Measurements from ENCODE around the gene ABL1.

The ABL1 gene

DNA sequence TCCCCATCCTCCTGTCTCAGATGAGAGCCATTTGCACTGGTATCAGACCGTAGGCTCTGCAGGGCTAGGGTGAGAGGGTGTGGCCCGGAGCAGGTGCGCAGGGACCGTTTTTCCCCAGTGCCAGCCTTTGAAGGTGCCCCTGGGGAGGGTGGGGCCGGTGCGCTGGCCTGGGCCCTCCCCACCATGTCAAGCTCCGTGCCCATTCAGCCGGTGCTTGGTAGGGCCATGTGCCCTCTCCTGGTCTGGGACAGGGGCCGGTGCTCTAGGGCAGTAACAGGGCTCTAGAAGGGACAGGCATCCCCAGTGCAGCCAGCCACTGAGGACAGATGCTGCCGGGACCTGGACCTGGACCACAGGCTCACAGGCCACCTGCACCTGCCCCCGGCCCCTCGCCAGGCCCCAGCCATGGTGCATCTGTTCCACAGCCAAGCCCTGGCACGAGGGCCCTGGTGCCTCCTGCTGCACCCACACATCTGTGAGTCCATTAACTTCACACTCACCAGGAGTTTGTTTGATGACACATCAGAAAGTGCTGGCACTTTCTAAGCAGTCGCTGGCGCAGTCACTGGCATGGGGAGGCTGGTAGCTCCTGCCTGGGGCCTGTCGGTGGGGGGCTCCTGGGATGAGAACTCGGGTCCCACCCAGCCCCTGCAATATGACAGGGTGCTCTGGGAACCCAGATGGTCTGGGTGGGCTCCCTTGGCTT, 66.6 kb downstream of the ABL1 start:
- Histone ChIP-seq H3K27me3 (ENCODE audit: control insufficient read depth, low read length) (no peaks in the 10 kb centered on the region), H3K4me3 (ENCODE audit: low read length) (no peak overlapping the region), H4K20me1 (ENCODE audit: control insufficient read depth, insufficient read depth, low read depth, low read length) (no peaks in the 10 kb centered on the region), H3K9me2 (replicated peaks; ENCODE audit: control insufficient read depth, low read length) (no peaks in the 10 kb centered on the region), H3F3A (ENCODE audit: control insufficient read depth, insufficient read depth) (no peaks in the 10 kb centered on the region), H3K36me3 (ENCODE audit: control insufficient read depth, low read length) (no peaks in the 10 kb centered on the region), H3K27ac (ENCODE audit: low read depth, low read length) (no peak overlapping the region), H3K4me2 (ENCODE audit: low read length) (no peak overlapping the region), H3K79me2 (ENCODE audit: control insufficient read depth, low read length) (no peaks in the 10 kb centered on the region), H3K4me1 (ENCODE audit: control insufficient read depth, low read length) (no peaks in the 10 kb centered on the region), H3K9me3 (ENCODE audit: control insufficient read depth, insufficient read depth, low read length) (no peaks in the 10 kb centered on the region)
- no peak for TF ChIP-seq CTCF (IDR thresholded peaks at IDR 0.05; ENCODE audit: low read depth, low read length, poor library complexity, severe bottlenecking)
- no peak for TF ChIP-seq EZH2phosphoT487 (IDR thresholded peaks at IDR 0.05; ENCODE audit: borderline replicate concordance, low read length)

DNA sequence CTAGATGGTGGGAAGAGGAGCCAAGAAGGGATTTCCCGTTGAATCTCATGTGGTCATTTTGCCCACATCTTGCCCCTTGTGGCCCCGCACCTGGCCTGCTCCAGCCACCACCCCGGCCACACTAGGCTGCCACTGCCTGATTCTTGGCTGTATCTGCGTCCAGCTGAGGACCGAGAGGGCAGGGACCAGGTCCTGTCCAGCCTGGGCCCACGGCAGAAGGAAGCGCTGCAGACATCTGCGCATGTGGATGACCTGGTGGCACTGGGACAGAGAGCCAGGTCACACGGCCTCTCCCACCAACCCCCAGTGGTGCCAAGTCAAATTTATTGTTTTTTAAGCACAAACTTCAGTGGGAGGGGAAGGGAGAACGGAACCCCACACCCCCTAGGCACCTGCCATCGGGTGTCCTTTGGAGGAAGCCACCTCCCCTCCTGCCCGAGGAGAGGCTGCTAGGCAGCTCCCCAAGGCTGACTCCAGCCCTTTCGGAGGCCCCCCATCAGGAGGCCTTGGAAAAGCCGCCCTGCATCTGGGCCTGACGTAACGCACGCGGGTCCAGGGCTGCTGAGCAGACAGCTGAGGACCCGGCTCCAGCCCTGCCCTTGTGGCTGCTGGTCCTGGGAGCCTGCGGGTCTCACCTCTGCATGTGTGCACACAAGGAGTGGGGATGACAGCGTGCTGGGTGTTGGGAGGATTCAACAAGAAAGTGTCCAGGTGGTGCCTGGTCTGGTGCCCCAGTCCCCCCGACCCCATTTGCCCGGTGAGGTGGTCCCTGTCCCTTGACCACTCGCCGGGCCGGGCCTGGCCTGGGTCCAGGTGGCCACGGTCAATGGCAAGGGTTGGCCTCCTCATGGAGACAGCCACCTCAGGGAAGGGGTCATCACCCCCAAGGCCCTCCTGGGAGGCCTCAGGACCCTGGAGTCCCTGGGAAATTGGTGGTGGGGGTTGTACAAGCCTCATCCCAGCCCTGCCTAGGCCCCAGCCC, 67.4 kb downstream of the ABL1 start:
- TF ChIP-seq CTCF (IDR thresholded peaks at IDR 0.05; ENCODE audit: low read depth, low read length, poor library complexity, severe bottlenecking) = no peak
- no peak for TF ChIP-seq EZH2phosphoT487 (IDR thresholded peaks at IDR 0.05; ENCODE audit: borderline replicate concordance, low read length)
- no peak overlapping the region for H3K4me2 ChIP-seq (ENCODE audit: low read length)
- no peaks in the 10 kb centered on the region for H3K4me1 ChIP-seq (ENCODE audit: control insufficient read depth, low read length)
- H3F3A ChIP-seq (ENCODE audit: control insufficient read depth, insufficient read depth) = no peaks in the 10 kb centered on the region
- H3K36me3 ChIP-seq (ENCODE audit: control insufficient read depth, low read length) = no peaks in the 10 kb centered on the region
- H4K20me1 ChIP-seq (ENCODE audit: control insufficient read depth, insufficient read depth, low read depth, low read length) = no peaks in the 10 kb centered on the region
- no peaks in the 10 kb centered on the region for H3K9me3 ChIP-seq (ENCODE audit: control insufficient read depth, insufficient read depth, low read length)
- H3K27me3 ChIP-seq (ENCODE audit: control insufficient read depth, low read length) = no peaks in the 10 kb centered on the region
- H3K79me2 ChIP-seq (ENCODE audit: control insufficient read depth, low read length) = no peaks in the 10 kb centered on the region
- H3K9me2 ChIP-seq (replicated peaks; ENCODE audit: control insufficient read depth, low read length) = no peaks in the 10 kb centered on the region
- no peak overlapping the region for H3K27ac ChIP-seq (ENCODE audit: low read depth, low read length)
- H3K4me3 ChIP-seq (ENCODE audit: low read length) = no peak overlapping the region

- no peak overlapping the region for H3K27ac ChIP-seq (ENCODE audit: low read depth, low read length)
- H3K79me2 ChIP-seq (ENCODE audit: control insufficient read depth, low read length) = no peaks in the 10 kb centered on the region
- no peaks in the 10 kb centered on the region for H3K9me3 ChIP-seq (ENCODE audit: control insufficient read depth, insufficient read depth, low read length)
- H3K36me3 ChIP-seq (ENCODE audit: control insufficient read depth, low read length) = no peaks in the 10 kb centered on the region
- no peak overlapping the region for H3K4me3 ChIP-seq (ENCODE audit: low read length)
- H4K20me1 ChIP-seq (ENCODE audit: control insufficient read depth, insufficient read depth, low read depth, low read length) = no peaks in the 10 kb centered on the region
- no peaks in the 10 kb centered on the region for H3F3A ChIP-seq (ENCODE audit: control insufficient read depth, insufficient read depth)
- H3K4me1 ChIP-seq (ENCODE audit: control insufficient read depth, low read length) = no peaks in the 10 kb centered on the region
- no peaks in the 10 kb centered on the region for H3K9me2 ChIP-seq (replicated peaks; ENCODE audit: control insufficient read depth, low read length)
- H3K27me3 ChIP-seq (ENCODE audit: control insufficient read depth, low read length) = no peaks in the 10 kb centered on the region
- H3K4me2 ChIP-seq (ENCODE audit: low read length) = no peak overlapping the region
- TF ChIP-seq CTCF (IDR thresholded peaks at IDR 0.05; ENCODE audit: low read depth, low read length, poor library complexity, severe bottlenecking) (no peak), EZH2phosphoT487 (IDR thresholded peaks at IDR 0.05; ENCODE audit: borderline replicate concordance, low read length) (no peak)
Observed at GRCh38 chr9:130903194-130904069, 68.4 kb downstream of the ABL1 start.
